Measurements from ENCODE around the gene HERC5. TPM values are rescaled to one million over a fixed set of nuclear protein-coding genes. Genes with fewer than 3 reads are reported as not detected.

Gene HERC5
- total RNA-seq, 6 experiments from 2014 or later, result 1.5 to 5.8 (median 1.8) TPM

- no peak for DNase-seq
Observed at GRCh38 chr4:88449290-88449689, 7.6 kb upstream of the HERC5 start.

GRCh38 chr4:88451205-88451604, 5.7 kb upstream of the HERC5 start:
- no peak for DNase-seq
- H3K27me3 ChIP-seq, result no peaks in the 10 kb centered on the region
- H3K27ac ChIP-seq, result no peak overlapping the region
- intact Hi-C loops (cut with DNase I), result loop anchor here in 1 of 2 donors (5.0 to 10.0 kb wide), 2 partner anchors 64 to 226 kb away; no protein-coding TSS in a partner anchor
- no peak for TF ChIP-seq POLR2A (IDR thresholded peaks at IDR 0.05)
- no peak for TF ChIP-seq CTCF (IDR thresholded peaks at IDR 0.05)
- H3K36me3 ChIP-seq, result no peaks in the 10 kb centered on the region
- no peak overlapping the region for H3K4me3 ChIP-seq
- ATAC-seq, result no peak
- 88% methylated on average over 2 of the region's 2 CpGs for WGBS (ENCODE audit: insufficient coverage, low coverage, low lambda C conversion rate, missing lambda C conversion rate)
- no peaks in the 10 kb centered on the region for H3K4me1 ChIP-seq
- H3K9me3 ChIP-seq, result no peaks in the 10 kb centered on the region

More at GRCh38 chr4:88449290-88449689, 7.6 kb upstream of the HERC5 start:
- no peaks in the 10 kb centered on the region for H3K4me1 ChIP-seq
- no peaks in the 10 kb centered on the region for H3K9me3 ChIP-seq
- H3K4me3 ChIP-seq, result no peak overlapping the region
- ATAC-seq, result no peak
- no peaks in the 10 kb centered on the region for H3K27me3 ChIP-seq
- H3K27ac ChIP-seq, result no peak overlapping the region
- intact Hi-C loops (cut with DNase I), result no loop called here
- no peaks in the 10 kb centered on the region for H3K36me3 ChIP-seq
- TF ChIP-seq POLR2A (IDR thresholded peaks at IDR 0.05) (no peak), CTCF (IDR thresholded peaks at IDR 0.05) (no peak)

- DNase-seq, result no peak
- intact Hi-C loops (cut with DNase I), result loop anchor here in 1 of 2 donors (5.0 to 10.0 kb wide), 2 partner anchors 66 to 228 kb away; no protein-coding TSS in a partner anchor
- Histone ChIP-seq H3K4me3 (no peak overlapping the region), H3K4me1 (no peaks in the 10 kb centered on the region), H3K36me3 (no peaks in the 10 kb centered on the region), H3K27me3 (no peaks in the 10 kb centered on the region), H3K27ac (no peak overlapping the region), H3K9me3 (no peaks in the 10 kb centered on the region)
- ATAC-seq, result no peak
- no peak for TF ChIP-seq POLR2A (IDR thresholded peaks at IDR 0.05)
- no CpG with 5 or more reads among the region's 2 CpGs for WGBS (ENCODE audit: insufficient coverage, low coverage, low lambda C conversion rate, missing lambda C conversion rate)
Observed at GRCh38 chr4:88452912-88453311, 4.0 kb upstream of the HERC5 start.

- 16% methylated on average over 8 of the region's 75 CpGs for WGBS (ENCODE audit: insufficient coverage, low coverage, low lambda C conversion rate, missing lambda C conversion rate)
- DNase-seq (peak; percentile 58 to 67 (median 58)), ATAC-seq (peak; percentile 33 to 59 (median 57))
- intact Hi-C loops (cut with DNase I), result loop anchor here in 1 of 2 donors (10.0 kb wide), 1 partner anchor 233 kb away; no protein-coding TSS in a partner anchor
- H3K9me3 ChIP-seq, result no peaks in the 10 kb centered on the region
- peak overlapping the region; percentile 60 to 78 (median 74) for H3K4me3 ChIP-seq
- no peaks in the 10 kb centered on the region for H3K27me3 ChIP-seq
- no peaks in the 10 kb centered on the region for H3K4me1 ChIP-seq
- TF ChIP-seq CTCF (IDR thresholded peaks at IDR 0.05), result no peak
- TF ChIP-seq POLR2A (IDR thresholded peaks at IDR 0.05), result no peak
- H3K27ac ChIP-seq, result peak overlapping the region; percentile 49 to 77 (median 66)
- no peaks in the 10 kb centered on the region for H3K36me3 ChIP-seq
Observed at GRCh38 chr4:88457307-88458103, 586 bp downstream of the HERC5 start.

- no peak for DNase-seq
- intact Hi-C loops (cut with DNase I), result loop anchor here in 1 of 2 donors (10.0 kb wide), 1 partner anchor 233 kb away; no protein-coding TSS in a partner anchor
- no peak for TF ChIP-seq POLR2A (IDR thresholded peaks at IDR 0.05)
- TF ChIP-seq CTCF (IDR thresholded peaks at IDR 0.05), result no peak
- Histone ChIP-seq H3K36me3 (no peaks in the 10 kb centered on the region), H3K27ac (no peak overlapping the region), H3K4me1 (no peaks in the 10 kb centered on the region), H3K27me3 (no peaks in the 10 kb centered on the region), H3K4me3 (peak overlapping the region in 2 of 3 donors; percentile 60 to 78), H3K9me3 (no peaks in the 10 kb centered on the region)
- ATAC-seq, result no peak
- whole genome bisulfite sequencing (ENCODE audit: insufficient coverage, low coverage, low lambda C conversion rate, missing lambda C conversion rate), result 36% methylated on average over 7 of the region's 7 CpGs
Observed at GRCh38 chr4:88458104-88458740, 1.3 kb downstream of the HERC5 start.
